Hematopoietic multipotent progenitor cell treated with erythropoietin and hydrocortisone succinate and interleukin-3 and kit ligand, for 15 days (in vitro differentiated cells): ENCODE measurements around the gene OSBPL2.

Experiments
- DNase-seq: peaks from one replicate; pipeline ENCODE4 v3.0.0-alpha.2; 2015; ENCODE audit warnings: low spot score

OSBPL2 gene

DNA sequence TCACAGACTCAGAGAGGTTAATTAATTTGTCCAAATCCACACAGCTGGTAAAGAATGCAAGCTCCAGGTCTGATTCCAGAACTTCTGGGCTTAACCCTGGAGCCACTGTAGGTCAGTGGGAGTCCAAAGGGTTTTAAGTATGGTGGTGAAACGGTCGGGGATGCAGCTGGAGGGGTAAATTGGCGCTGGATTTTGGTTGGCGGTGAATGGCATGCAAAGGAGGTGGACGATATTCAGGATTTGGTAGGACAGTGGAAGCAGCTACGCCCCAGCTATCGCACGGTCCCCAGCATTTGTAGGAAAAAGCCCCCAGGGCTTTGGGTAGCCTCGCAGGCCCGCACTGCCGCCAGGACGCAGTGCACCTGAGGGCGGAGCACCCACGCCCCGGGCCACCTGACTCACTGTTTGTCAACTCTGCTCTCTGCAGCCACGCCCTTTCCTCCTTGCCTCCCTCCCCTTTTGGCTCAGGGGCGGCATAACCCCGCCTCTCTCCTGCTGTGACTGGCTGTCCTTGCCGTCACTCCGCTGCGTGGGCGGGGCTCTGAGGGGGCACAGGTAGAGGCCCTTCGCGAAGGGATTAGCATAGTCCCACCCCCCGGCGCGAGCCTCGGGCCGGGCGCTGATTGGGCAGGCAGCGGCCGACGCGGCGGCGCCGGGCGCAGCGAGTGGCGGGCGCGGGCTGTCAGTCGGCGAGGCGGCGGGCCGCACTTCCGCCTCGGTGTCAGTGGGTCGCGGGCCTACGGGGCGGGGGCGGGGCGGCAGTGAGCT is at the start of gene OSBPL2:
OSBPL2 (plus strand) TSS at position 721 of the 768 bp plus-strand sequence. CDS start 17,664 bp downstream, outside the sequence.
- peak; percentile 99 for DNase-seq

DNA sequence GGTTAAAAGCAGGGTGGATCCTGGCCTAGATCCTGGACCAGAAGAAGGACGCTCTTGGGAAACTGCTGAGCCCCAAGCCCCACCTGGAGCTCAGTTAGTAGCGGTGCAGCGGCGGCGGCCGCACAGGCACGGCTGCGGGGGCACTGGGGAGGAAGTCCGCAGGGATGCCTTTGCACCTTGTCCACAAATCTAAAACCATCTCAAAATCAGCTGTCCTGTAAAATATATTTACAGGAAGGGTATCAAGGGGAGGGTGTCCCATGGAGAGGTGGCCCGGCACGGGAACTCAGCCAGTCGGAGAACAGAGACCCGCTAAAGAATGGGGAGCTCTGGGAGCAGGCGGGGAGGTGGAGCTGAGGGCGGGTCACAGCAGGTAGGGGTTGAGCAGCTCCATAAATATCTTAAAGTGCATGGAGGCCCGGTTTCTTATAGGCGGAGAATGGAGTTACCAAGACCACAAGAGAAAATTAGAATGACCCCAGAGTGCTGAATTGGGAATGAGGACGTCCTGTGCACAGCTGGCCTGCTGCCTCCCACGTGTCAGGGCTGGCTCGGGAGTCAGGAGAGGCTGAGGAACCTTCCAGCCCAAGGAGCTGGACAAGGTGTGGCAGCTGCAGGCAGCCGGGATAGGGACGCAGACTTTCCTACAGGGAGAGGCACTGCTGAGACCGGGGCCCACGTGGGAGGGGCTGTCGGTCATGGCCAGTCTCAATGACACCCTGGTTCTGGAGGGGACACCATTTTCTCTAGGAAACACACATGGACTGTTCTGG is 47.5 kb upstream of the OSBPL2 start:
- DNase-seq, result no peak

DNA sequence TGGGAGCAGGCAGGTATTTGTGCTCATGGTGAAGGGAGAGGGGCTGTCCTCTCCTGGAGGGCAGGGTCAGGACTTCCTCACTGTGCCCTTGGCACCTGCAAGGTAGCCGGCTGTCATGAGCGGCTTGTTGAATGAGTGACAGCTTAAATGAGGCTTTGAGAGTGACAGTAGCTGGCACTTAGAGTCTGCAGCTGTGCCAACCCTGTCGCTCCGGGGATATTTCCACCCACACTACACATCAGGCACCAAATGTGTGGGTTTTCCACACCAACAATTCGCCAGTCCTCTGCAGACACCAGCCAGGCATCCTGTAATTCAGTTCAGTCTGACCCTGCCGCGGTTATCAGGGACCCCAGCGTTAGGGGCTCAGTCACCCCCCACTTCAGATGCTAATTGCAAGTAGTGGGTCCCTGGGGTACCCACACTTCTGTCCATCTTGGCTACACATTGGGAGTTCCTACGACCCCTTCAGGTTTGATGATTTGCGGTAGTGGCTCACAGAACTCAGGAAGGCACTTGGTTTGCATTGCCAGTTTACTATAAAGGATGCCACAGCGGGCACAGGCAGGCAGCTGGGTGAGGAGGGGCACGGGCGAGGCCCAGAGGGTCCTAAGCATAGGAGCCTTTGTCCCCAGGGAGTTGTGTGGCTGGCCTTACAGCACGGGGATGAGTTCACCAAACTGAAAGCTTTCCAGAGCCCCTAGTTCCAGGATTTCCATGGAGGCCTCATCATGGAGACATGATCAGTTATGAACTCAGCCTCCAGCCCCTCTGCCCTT is 46.4 kb upstream of the OSBPL2 start:
- no peak for DNase-seq

DNA sequence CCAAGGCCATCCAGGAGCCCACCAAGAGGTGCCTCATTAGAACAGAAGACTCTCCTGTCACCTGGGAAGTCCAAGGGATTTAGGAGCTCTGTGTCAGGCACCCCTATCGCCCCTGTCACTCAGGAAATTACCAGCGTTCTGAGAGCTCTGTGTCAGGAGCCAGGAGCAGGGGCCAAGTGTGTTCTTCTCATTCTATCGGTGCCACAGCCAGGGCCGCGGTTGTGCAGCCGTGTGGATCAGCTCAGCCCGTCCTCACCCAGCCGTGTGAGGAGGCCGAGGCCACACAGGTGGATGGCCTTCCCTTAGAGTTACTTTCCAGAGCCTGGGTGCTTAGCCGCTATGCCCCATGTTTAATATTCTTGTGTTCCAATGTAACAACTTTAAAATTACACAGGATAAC is 45.7 kb upstream of the OSBPL2 start:
- DNase-seq, result no peak

DNA sequence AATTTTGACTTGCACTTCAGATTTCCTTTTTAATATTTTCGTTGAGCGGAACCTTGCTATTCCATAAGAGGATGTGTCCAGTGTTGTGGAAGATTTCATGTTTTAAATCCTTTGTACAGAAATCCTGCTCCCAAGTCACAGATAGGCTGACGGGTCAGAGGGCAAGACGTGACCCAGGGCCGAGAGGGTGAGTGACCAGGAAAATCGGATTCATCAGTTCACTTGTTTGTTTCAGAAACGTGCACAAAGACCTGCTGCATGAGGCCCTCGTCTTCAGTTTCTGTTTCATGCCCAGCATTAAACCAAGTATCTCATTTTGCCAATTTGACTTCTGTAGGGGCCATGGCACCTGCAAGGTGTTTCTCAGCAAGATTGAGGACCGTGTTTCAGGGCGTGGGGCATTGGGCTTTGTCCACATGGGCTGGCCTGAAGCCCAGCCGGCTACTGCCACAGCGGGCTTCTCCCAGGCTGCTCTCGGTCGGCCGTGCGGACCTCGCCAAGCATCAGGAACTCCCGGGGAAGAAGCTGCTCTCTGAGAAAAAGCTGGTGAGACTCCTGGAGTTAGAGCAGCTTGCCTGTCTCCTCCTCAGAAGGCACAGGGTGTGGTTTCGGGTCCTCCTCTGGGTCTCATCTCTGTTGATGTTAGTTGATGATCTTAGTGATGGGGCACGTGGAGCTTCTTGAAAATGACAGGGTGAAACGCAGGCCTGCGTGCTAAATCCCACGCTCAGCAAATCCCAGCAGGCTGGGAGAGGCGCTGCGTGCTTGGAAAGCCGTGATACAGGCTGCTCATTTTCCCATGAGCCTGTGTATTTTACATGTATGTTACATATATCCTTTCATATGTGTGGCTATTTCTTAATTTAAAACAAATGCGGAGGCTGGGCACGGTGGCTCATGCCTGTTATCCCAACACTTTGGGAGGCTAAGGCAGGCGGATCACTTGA is 45.0 kb upstream of the OSBPL2 start:
- DNase-seq, result no peak

DNA sequence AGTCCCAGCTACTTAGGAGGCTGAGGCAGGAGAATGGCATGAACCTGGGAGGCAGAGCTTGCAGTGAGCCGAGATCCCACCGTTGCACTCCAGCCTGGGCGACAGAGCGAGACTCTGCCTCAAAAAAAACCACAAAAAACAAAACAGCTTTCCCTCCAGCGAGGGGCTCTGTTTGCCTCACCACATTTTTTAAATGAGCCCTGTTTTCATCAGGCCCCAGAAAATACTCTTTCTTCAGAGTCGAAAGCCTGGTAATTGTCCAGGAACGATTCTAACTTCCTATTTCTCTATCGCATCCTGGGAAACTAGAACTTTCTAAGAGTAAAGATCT is 43.3 kb upstream of the OSBPL2 start:
- DNase-seq, result no peak

DNA sequence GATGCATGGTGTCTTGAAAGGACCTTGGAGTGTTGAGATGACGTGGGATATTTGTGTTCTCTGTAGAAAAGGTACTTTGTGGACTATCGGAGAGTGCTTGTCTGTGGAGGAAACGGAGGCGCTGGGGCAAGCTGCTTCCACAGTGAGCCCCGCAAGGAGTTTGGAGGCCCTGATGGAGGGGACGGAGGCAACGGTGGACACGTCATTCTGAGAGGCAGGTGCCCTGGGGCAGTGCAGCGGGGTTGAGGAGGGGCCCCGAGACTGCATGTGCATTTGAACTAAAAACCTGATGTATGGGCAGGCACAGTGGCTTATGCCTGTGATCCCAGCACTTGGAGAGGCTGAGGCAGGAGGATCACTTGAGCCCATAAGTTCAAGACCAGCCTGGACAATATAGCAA is 42.6 kb upstream of the OSBPL2 start:
- DNase-seq, result no peak

DNA sequence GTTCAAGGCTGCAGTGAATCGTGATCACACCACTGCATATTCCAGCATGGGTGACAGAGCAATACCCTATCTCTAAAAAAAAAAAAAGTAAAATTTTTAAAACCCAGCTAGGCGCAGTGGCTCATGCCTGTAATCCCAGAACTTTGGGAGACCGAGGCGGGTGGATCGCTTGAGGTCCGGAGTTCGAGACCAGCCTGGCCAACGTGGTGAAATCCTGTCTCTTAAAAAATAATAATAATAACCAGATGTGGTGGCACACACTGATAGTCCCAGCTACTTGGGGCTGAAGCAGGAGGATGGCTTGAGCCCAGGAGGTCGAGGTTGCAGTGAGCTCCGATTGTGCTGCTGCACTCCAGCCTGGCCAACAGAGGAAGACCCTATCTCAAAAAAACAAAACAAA is 42.0 kb upstream of the OSBPL2 start:
- no peak for DNase-seq

DNA sequence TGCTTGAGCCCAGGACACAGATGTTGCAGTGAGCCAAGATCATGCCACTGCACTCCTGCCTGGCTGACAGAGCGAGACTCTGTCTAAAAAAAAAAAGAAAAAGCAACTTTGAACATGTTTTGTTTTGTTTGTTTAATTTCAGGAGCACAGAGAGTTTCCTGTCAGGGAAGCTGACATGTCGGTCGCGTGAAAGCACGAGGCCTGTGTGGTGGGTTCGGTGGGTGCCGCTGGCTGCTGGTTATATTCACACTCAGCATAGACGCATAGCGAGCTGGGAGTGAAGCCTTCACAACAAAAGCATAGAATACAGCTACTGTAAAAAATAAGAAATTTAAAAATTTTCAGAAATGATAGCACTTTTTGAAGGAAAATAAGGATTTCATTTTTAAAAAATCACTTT is 41.0 kb upstream of the OSBPL2 start:
- no peak for DNase-seq

DNA sequence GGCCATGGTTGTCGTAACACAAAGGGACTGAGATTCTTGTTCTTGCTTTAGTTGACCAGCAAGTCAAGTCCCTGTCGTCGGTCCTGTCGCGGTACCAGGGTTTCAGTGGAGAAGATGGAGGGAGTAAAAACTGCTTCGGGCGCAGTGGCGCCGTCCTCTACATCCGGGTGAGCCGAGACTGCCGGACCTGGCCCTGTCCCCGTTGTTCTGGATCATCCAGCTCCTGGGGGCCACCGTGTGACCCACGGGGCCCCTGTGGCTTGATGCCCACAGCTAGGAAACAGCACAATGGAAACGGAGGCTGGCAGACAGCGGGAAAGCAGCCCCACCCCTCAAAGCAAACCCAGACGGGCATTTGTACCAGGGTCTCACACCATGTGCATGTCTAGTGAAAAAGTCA is 40.5 kb upstream of the OSBPL2 start:
- no peak for DNase-seq

DNA sequence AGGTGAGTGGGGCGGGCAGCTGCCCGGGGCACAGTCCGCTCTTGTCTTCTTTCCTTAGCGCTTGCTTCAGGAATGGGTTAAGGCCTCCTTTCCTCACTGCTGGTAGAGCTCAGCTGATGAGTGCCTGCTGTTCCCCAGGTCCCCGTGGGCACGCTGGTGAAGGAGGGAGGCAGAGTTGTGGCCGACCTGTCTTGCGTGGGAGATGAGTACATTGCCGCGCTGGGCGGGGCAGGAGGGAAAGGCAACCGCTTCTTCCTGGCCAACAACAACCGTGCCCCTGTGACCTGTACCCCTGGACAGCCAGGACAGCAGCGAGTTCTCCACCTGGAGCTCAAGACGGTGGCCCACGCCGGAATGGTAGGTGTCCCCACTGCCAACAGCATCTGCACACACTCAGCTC is 39.8 kb upstream of the OSBPL2 start:
- no peak for DNase-seq

DNA sequence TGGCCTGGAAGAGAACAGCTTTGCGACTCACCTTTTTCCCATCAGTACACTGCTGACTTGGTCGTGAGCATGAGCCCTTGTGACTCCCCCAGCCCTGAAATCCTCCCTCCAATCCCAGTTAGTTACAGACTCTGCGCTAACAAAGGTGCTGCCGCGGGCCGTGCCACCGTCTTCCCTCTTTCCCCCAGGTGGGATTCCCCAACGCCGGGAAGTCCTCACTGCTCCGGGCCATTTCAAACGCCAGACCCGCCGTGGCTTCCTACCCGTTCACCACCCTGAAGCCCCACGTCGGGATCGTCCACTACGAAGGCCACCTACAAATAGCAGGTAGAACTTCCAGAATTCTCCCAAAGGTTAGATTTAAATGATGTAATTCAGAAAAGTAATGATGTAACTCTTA is 39.4 kb upstream of the OSBPL2 start:
- no peak for DNase-seq

DNA sequence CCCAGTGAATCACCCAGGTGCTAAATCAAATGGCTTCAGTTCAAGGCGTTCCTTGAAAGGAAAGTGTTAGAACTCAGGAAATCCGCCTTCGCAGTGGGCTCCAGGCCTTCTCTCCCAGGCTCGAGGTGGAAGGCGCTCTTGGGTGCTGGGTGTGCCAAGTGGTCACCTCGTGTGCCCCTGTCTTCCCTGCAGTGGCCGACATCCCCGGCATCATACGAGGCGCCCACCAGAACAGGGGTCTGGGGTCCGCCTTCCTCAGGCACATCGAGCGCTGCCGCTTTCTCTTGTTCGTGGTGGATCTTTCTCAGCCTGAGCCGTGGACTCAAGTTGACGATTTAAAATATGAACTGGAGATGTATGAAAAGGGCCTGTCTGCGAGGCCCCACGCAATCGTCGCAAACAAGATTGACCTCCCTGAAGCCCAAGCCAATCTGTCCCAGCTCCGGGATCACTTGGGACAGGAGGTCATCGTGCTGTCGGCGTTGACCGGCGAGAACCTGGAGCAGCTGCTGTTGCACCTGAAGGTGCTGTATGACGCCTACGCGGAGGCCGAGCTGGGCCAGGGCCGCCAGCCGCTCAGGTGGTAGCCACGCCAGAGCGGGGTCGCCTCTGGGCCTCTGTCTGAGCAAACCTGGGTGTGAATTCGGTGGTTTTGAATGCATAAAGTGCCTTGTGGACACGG is 37.7 kb upstream of the OSBPL2 start:
- DNase-seq, result no peak

DNA sequence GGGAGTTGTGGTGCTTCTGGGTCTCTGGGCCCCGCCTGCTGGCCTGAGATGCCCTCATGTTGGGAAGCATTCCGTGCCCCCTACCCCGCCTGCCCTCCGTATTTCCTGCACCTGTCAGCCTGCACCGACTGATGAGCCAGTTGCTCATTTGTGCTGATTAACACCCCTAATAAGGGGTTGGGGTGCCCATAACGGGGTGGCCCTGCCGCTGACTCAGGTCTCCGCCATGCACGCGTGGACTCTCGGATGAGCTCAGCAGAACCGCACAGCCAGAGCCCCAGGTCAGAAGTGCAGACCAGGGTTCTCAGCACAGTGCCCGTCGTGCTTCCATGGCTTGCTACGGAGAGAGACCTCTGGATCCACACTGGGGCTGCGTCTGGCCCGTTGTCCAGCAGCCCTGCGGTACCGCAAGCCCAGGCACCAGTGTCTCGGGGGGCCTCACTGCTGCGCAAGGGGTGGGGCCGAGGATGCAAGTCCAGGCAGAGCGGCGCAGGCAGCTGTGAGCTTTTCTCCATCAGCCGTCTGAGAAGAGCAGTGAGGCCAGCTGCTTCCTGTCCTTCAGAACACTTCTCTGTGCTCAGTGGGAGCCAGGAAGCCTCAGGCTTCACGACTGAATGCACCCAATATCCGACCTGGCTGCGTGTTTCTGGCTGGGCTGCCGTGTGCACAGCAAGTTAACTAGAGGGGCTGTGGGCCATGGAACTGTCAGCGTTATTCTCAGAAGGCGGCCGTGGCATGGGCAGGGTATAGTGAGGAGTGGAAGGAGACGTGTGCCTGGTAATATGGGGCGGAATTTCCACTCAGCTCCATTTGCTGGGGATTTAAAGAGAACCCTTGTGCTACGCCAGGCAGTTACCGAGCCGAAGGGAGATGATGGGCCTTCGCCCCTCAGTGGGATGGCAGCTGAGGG is 36.9 kb upstream of the OSBPL2 start:
- no peak for DNase-seq

DNA sequence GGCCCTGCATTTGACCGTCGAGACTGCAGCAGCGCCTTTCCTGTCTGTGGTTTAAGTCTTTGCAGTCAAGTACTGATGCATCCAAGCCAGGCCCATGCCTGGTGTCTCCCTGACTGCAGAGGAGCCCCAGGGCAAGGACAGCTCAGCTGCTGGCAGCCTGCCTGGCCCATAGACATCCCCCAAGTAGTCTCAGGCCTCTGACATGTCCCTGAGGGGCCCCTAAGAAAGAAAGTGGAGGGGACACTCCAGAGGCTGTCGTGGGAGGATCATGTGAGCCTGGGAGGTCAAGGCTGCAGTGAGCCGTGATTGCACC is 36.3 kb upstream of the OSBPL2 start:
- no peak for DNase-seq

DNA sequence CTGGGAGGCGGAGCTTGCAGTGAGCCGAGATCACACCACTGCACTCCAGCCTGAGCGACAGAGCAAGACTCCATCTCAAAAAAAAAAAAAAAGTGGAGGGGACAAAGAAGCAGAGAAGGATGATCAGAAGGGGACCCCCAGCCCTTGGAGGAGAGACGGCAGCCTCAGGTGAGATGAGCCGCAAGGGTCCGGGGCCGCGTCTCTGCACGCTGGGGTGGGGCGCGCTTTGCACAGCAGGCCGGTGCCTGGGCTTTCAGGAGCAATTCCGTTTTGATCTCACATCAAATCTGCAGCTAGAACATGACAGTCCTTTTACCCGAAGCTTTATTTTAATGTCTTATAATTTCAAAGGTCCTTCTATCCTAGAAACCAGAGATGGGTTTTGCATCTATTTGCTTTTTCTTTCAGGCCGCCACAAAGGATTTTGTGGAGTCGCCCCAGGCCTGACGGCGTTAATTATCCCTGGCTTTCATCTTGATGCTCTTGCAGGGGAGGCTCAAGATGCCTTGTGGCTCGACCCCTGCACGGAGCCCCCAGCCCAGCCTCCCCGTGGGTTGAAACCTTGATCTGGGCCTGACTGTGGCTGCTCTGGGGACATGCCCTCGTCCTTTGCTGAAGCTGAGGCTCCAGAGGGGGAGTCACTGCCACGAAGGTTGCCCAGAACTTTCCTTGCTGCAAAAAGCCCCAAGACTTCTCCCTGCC is 35.5 kb upstream of the OSBPL2 start:
- no peak for DNase-seq

DNA sequence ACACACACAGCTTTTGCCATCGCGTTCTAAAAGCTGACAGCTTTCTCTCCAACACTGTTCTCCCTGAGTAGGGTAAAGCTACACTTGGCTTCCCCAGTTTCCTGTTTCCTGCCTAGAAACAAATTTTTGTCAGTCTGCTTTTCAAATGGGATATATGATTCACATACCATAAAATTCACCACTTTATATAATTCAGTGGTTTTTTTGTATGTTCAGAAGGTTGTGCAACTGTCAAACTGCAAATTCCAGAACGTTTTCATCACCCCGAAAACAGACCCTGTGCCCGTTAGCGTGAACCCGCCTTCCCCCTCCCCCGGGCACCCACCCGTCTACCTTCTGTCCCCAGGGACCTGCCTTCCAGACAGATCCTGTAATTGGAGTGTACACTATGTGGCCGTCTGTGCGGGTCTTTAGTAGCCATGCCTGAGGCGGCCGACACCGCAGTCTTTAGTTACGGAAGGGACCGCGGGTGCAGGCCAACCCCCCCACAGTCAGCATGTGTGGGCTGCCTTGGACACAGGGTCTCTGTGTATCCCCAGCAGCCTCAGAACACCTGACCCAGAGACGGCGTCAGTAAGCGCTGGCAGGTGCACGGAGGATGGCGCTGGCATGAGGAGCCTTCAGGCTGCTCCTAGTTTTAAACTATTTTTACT is 34.8 kb upstream of the OSBPL2 start:
- DNase-seq, result no peak

DNA sequence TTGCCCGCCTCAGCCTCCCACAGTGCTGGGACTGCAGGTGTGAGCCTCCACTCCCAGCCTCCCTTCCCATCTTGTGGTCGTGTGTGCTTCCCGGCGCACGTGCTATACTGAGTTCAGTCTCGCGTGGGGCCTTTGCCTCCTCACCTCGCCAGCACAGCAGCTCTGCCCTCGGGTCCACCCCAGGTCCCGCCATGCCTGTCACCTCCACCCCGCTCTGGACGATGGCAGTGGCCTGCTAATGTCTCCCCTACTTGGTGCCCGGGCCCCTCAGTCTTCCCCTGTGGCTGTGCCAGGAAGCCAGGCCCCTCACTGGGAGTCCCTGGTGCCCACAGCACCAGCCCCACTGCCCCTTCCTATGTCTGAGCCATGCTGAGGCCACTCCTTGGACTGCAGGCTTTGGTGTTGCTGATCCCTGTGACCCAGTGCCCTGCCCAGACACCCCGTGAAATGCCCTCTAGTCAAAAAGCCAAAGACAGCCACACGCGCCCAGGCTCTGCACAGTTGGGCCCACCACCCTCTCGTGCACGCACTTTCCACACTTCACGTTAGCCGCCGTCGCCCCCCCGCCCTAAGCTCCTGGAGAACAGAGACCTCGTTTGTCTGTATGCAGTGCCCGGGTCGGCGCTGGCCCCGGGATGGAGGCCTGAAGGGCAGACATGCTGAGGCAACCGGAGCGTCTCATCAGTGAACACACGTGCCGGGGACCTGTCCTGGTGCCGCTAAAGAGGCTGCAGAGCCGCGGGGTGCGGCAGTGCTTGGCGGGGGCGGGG is 32.5 kb upstream of the OSBPL2 start:
- DNase-seq, result no peak
